ENCODE measurements around the gene YIF1A.
"Not testable (repeated sequence)": the region's sequence is repeated elsewhere in the genome, so short reads cannot be mapped to it uniquely, and the experiment has no call there.

Gene YIF1A

DNA sequence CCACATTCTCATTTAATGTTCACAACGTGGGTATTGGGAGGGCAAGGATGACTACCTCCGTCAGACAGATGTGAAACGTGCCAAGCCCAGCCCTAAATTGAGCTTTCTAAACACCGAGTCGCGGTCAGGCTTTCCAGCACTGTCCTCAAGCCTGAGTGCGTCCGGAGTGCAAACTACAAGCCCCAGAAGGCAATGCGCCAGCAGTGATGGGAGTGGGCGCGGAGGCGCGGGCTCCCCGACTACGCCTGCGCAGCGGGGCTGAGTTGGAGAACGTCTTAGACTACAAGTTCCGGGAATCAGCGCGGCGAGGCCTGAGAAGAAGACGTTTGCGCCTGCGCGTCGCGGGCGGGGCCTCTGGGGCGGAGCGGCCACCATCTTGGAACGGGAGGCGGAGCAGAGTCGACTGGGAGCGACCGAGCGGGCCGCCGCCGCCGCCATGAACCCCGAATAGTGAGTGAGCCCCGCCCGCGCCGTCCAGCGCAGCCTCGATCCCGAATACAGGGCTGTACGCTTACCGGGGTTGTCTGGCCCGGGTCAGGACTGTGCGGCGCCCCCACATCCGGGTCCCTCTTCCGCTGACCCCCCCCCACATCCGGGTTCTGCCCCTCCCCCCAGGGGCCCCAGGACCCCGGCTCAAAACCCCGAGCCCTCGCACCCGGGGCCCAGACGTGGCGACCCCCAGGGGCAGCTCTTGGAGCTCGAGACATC is 20.5 kb downstream of the YIF1A start, which contains the start of gene RAB1B:
RAB1B (plus strand) TSS at position 396 of the 708 bp plus-strand sequence; CDS start at position 437, 41 bp downstream.
- peak; percentile 100 for DNase-seq

DNA sequence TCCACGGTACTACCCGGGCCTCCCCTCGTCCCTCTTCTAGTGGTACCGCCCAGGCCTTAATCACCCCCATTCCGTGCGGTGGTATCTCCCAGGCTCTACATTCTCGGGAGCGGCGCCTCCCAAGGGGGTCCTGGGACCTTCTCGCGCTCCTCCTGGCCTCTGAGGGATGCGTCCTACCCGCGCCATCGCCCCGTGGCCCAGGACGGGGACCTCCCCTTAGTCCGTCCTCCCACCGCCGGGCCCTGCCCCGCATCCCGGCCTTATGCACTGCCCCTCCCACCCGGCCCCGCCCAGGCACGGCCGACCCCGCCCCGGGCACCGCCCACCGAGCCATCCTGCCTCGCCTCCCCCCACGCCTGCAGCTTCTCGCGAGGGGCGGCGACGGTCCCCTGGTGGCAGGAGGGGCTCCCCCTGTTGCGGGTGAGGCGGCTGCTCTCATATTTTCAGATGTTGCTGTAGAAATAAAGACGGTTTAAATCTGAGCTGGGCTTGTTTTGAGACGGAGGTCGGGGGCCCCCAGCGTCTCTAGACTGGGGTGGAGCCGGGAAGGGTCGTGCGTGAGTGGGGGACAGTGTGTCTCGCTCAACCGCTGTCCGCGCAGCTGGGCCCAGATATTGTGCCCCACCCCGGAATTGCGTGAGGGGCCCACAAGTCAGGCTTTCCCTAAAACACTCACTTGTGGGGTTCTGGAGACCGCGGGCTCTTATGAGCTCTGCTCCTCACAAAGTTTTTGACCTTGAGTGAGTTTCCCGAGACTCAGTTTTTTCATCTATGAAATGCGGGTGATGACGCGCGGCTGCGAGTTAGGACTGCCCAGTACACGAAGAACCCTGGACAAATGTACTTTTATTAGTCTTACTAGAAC is 21.3 kb downstream of the YIF1A start:
- peak; percentile 86 for DNase-seq

GRCh38 chr11:66267039-66267378 is 21.9 kb downstream of the YIF1A start:
- no peak for DNase-seq

DNA sequence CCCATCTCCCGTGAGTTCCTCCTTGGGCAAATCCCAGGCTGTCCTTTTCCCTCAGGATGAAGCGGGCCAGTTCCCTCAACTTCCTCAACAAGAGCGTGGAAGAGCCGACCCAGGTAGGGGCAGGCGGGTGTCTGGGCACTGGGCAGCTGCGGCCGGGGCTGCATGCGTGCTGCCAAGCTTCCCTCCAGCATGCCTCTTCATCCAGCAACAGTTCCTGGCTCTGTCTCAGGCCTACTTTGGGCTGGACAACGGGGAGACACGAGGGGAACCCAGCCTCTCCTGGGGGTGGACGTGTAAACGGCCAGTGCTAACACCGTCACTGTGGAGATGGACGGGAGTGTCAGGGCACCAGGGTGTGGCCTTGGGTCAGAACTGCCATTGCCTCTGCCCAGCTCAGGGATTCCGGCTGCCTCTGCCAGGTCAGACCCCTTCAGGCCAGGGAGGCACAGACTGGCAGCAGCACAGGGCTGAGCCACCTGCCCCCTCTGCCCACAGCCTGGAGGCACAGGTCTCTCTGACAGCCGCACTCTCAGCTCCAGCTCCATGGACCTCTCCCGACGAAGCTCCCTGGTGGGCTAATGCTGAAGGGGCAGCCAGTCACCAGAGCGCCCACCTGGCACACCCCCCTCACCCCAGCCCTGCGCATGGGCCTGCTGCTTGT is 22.4 kb downstream of the YIF1A start:
- DNase-seq: no peak

DNA sequence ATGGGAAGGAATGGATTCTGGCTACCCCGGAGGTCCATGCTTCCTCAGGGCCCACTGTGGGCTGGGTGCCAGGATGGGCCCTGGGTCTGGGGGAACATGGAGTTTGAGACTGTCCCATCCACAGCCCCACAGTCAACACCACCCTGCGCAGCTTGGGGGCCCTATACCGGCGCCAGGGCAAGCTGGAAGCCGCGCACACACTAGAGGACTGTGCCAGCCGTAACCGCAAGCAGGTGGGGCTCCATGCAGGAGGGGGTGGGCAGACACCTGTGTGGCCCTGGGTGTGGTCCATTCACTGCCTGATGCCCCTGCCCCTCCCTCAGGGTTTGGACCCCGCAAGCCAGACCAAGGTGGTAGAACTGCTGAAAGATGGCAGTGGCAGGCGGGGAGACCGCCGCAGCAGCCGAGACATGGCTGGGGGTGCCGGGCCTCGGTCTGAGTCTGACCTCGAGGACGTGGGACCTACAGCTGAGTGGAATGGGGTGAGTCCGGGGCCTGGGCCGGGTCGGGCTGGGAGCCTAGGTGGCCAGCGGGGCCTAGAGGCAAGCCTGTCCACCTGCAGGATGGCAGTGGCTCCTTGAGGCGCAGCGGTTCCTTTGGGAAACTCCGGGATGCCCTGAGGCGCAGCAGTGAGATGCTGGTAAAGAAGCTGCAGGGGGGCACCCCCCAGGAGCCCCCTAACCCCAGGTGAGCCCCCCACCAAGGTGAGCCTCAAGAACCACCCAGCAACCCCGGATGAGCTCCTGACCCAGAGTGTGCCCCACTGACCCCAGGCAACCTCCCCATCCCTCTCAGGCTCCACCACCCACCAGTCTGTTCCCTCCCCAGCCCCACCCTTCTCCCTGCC is 23.2 kb downstream of the YIF1A start:
- DNase-seq: no peak

DNA sequence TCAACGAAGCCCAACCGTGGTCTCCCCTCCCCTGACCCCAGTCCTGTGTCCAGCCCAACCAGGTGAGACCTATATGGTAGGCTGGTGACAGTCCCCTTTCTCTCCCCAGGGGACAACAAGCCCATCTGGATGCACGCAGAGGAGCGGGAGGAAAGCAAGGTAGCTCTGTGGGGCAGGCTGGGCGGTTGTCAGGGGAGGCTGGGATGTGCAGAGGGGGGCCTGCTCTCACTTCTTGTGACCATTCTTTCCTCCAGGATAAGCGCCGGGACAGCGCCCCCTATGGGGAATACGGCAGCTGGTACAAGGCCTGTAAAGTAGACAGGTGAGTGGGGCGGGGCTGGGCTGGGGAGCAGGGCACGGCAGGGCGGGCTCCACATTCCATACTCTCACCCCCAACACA is 24.0 kb downstream of the YIF1A start:
- DNase-seq: peak; percentile 13

DNA sequence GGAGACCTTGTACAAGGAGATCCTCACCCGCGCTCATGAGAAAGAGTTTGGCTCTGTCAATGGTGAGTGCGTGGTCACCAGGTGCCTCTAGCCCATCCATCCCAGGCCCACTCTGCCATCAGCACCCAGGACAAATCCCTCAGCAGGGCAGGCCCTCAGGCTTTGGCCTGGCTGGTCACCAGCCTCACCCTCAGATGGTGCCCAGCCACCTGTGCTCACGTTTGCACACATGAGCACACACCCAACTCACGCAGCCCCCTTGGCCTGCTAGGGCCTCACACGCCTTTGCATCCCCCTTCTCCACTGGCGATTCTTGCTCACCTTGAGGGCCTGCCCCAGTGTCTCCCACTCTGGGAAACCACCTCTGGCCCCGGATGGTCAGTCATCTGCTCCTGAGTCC is 24.6 kb downstream of the YIF1A start:
- DNase-seq: no peak

DNA sequence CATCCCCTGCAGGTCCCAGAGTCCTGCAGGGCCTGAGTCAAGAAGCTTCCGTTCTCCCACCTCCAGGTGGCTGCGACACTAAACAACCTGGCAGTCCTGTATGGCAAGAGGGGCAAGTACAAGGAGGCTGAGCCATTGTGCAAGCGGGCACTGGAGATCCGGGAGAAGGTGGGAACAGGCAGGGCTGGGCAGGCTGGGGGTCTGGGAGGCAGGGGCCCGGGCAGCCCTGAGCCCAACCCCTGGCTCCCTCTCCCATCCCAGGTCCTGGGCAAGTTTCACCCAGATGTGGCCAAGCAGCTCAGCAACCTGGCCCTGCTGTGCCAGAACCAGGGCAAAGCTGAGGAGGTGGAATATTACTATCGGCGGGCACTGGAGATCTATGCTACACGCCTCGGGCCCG is 25.2 kb downstream of the YIF1A start:
- DNase-seq: no peak

DNA sequence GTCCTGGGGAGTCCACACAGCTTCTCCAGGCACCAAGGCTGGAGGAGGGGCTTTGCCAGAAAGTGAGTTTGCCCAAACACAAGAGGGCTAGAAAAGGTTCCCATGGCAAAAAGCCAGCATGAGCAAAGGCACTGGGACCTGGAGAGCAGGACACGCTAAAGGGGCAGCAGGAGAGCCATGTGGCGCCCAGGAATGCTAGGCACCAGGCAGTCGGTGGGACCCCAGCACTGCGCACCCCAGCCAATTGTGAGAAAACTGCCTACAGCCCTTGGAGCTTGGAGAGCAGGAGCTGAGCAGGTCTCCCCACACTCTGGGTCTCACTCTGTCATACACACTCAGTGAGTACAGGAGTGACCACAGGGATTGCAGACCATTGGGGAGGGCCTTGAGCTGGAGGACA is 25.7 kb downstream of the YIF1A start:
- no peak for DNase-seq

DNA sequence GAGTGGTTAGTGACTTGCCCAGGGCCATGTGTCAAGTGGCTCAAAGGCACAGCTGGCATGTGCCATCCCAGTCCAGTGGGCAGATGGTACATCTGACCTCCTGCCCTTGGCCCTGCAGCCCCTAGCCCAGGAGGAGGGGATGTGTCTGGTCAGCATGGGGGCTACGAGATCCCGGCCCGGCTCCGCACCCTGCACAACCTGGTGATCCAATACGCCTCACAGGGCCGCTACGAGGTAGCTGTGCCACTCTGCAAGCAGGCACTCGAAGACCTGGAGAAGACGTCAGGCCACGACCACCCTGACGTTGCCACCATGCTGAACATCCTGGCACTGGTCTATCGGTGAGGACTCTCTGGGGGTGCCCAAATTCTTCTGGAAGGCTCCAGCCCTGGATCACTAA is 26.2 kb downstream of the YIF1A start:
- DNase-seq: no peak

DNA sequence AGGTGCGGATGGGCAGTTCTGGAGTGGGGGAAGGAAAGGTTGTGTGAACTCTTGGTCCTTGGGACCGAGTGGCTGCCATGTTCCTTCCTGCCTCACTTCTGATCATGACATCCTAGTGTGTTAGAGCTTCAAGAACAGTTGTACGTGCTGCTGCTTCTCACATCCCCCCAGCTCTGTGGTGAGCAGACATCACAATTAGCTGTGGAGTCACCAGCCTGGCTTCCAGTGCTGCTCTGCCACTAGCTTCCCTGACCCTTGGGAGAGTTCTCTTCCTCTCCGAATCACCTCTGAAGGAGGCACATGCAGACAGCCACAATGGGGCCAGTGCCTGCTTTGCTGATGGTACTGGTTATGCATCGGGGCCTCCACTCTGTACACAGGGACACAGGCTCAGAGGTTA is 26.8 kb downstream of the YIF1A start:
- no peak for DNase-seq

DNA sequence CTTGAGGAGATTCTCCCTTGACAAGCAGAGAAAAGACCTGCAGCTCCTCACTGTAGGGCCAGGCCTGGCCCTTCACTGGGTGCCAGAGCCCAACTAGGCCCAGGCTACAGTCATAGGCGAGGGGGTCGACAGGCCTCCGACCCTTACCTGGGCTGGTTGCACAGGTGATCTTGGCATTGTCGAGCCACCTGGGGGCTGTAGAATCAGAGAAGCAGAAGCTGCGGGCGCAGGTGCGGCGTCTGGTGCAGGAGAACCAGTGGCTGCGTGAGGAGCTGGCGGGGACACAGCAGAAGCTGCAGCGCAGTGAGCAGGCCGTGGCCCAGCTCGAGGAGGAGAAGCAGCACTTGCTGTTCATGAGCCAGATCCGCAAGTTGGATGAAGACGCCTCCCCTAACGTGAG is 27.4 kb downstream of the YIF1A start:
- DNase-seq: no peak

- DNase-seq: no peak
Measured at GRCh38 chr11:66259956-66260355, 29.0 kb downstream of the YIF1A start.

DNA sequence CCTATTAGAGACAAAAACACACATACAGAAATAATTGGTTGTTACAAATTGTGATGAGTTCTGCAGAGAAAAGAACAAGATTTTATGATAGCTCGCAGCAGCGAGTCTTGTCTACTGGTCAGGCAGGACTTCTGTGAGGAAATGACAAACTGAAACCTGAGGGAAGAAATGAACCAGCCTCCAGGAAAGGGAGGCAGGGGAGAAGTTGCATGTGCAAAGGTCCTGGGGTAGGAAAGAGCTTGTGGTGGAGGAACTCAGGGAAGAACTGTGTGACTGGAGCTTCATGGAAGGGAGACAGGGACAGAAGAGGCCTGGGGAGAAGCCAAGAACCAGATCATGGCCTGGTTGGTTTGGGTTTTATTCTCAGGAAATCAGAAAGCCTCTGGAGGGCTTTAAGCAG is 29.7 kb downstream of the YIF1A start:
- no peak for DNase-seq

GRCh38 chr11:66258473-66258893 is 30.5 kb downstream of the YIF1A start:
- DNase-seq: no peak

DNA sequence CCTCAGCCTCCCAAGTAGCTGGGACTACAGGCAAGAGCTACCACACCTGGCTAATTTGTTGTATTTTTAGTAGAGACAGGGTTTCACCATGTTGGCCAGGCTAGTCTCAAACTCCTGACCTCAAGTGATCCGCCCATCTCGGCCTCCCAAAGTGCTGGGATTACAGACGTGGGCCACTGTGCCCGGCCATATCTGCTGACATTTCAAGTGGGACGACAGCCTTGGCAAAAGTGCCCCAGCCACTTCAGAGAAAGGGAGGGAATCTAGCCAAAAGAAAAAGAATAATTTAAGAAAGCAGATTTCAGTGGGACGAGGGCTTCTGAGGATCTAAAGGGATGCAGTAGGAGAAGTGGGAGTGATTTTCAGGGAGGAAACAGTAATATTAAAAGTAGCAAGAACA is 35.9 kb downstream of the YIF1A start:
- not testable (repeated sequence) for DNase-seq

- no peak for DNase-seq
Measured at GRCh38 chr11:66251809-66252208, 37.1 kb downstream of the YIF1A start.

DNA sequence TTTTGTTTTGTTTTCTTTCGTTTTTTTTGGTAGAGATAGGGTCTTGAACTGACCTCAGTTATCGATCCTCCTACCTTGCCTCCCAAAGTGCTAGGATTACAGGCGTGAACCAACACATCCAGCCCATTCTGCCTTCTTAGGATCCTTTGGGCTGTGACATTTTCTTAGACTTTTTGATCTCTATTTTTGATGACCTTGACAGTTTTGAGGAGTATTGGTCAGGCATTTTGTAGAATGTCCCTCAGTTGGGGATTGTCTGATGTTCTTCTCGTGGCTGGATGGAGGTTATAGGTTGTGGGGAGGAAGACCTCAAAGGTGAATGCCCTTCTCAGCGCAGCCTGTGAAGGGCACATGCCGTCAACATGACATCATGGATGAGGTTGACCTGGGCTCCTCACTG is 40.0 kb downstream of the YIF1A start:
- DNase-seq: no peak

DNA sequence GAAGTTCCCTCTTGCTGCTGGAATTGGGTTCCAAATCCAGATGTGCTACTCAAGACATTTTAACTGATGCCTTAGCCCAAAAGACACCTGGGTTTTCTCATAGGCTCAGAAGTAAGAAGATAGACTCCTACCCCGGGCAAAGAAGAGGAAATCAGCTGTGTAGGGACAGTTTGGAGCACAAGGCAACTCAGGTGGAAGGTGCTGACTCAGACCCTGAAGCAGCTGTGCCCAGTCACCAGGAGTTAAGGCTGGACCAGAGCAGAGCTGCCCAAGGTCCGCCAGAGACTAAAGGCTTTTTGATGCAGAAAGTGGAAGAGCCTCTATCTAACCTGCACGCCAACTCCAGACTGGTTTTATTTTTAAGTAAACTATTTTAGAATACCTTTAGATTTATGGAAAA is 41.1 kb downstream of the YIF1A start:
- no peak for DNase-seq

- DNase-seq: no peak
Measured at GRCh38 chr11:66247295-66247694, 41.6 kb downstream of the YIF1A start.

GRCh38 chr11:66243782-66244535 is 45.0 kb downstream of the YIF1A start:
- no peak for DNase-seq

- DNase-seq: no peak
Measured at GRCh38 chr11:66242095-66242765, 46.7 kb downstream of the YIF1A start.
